Measurements from ENCODE around the gene PPP1R9A.

PPP1R9A gene

DNA sequence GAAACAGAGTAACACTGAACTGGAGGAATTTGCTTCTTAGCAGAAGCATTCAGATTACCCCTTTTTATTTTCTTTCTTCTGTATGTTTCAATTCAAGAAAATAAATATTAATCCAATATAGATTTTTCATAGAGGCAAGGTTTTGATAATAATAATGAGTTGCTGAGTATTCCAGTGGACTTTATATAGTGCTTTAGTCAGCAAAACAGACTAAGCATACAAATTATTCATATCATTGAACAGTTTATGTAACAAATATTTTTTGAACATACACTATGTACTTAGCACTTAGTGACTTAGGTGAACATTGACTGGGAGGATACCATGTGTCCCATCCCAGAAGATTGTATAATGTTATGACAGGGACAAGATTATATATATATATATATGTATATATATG is 32.0 kb downstream of the PPP1R9A start:
- no peak overlapping the region for H3K4me3 ChIP-seq (ENCODE audit: low read length)
- TF ChIP-seq ZNF274 (IDR thresholded peaks at IDR 0.05; ENCODE audit: low read depth, low read length) = no peak

GRCh38 chr7:94940241-94940640 is 32.8 kb downstream of the PPP1R9A start:
- no peak for TF ChIP-seq ZNF274 (IDR thresholded peaks at IDR 0.05; ENCODE audit: low read depth, low read length)

DNA sequence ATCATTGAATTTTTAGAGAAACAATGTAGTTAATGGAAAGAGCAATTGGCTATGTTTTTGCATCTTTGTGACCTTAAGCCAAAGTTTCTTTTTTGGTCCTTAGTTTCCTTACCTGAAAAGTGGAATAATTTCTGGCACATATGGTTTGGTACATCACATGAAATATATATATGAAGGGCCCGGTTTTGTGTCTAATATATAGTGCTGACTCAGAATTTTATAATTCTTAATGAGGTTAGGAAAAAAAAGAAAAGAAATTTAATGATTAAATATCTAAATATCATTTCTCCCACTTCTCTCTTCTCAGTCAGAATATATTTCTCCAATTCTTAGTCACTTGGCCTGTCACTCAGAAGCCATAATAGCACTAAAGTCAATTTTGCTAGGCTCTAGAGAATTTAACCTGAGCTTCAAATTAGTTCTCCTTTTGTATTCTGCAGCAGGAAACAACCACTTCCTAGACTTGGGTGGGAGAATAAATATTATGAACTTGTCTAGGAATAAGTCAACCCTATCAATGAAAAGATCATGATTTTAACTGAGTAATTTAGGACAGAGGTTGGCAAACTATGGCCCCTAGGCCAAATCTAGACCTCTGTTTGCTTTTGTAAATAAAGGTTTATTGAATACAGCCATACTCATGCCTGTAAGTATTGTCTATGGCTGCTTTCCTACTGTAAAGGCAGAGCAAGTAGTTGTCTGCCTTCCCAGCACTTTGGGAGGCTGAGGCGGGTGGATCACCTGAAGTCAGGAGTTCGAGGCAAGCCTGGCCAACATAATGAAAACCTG is 34.6 kb downstream of the PPP1R9A start:
- H3K4me3 ChIP-seq (ENCODE audit: low read length) = no peak overlapping the region
- no peak for TF ChIP-seq ZNF274 (IDR thresholded peaks at IDR 0.05; ENCODE audit: low read depth, low read length)

More at GRCh38 chr7:94940241-94940640, 32.8 kb downstream of the PPP1R9A start:
- H3K4me3 ChIP-seq (ENCODE audit: low read length) = no peak overlapping the region

DNA sequence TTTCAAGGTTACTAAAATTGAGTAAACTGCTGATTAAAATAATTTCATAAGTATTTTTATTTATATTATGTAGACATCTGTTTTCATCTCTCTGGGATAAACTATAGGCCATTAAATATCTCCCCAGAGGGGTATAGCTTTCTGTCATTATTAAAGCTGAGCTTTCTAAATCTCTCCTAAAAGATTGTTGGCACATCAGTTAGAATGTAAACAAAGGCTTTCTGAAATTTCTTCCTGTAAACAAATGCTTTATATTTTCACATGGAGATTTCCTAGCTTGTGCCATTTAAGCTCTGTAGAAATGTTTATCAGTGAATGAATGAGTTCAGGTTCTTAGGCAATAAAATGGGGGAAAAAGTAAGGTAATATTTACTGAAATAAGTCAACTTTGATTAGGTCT is 35.7 kb downstream of the PPP1R9A start:
- no peak for TF ChIP-seq ZNF274 (IDR thresholded peaks at IDR 0.05; ENCODE audit: low read depth, low read length)
- no peak overlapping the region for H3K4me3 ChIP-seq (ENCODE audit: low read length)

- TF ChIP-seq ZNF274 (IDR thresholded peaks at IDR 0.05; ENCODE audit: low read depth, low read length) = no peak
- no peak overlapping the region for H3K4me3 ChIP-seq (ENCODE audit: low read length)
Measured at GRCh38 chr7:94949532-94949931, 42.1 kb downstream of the PPP1R9A start.

DNA sequence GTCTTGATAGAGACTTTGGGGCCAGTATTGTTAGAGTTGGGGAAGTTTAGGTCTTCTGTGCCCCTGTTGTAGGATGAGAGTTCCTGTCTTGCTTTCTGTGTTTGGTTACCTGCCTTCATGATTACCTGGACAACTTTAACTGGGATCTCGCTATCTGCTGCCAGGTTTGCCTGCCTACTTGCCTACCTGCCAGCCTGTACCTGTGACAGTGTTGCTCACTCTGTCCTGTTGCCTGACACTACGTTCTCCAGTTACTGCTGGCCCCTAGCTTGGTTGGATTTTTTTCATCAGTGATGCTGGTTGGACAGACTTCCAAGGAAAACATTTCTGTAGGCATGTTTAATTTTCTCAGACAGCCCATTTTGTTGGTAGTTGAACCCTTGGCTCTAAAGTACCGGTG is 48.4 kb downstream of the PPP1R9A start:
- no peak overlapping the region for H3K4me3 ChIP-seq (ENCODE audit: low read length)
- TF ChIP-seq ZNF274 (IDR thresholded peaks at IDR 0.05; ENCODE audit: low read depth, low read length) = no peak

DNA sequence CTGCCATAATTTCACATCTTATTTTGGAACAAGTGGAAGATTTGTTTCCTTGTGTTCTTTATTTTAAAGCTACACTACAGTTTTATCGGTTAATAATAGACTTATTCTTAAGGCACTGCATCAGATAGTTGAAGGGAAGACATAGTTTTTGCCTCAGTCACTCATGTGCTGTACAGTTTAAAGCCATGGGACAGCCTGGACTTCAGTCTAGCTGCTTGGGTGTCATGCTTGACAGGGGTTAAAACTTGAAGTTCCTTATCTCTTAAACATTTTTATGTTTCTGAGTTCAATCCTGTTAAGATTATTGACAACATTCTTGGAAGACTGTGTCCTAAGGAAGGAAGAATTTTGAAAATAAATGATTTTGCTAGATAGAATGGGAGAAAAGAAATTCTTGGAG is 49.7 kb downstream of the PPP1R9A start:
- TF ChIP-seq ZNF274 (IDR thresholded peaks at IDR 0.05; ENCODE audit: low read depth, low read length) = no peak
- H3K4me3 ChIP-seq (ENCODE audit: low read length) = no peak overlapping the region

GRCh38 chr7:94962661-94963060 is 55.3 kb downstream of the PPP1R9A start:
- H3K4me3 ChIP-seq (ENCODE audit: low read length) = no peak overlapping the region
- no peak for TF ChIP-seq ZNF274 (IDR thresholded peaks at IDR 0.05; ENCODE audit: low read depth, low read length)

- no peak overlapping the region for H3K4me3 ChIP-seq (ENCODE audit: low read length)
- no peak for TF ChIP-seq ZNF274 (IDR thresholded peaks at IDR 0.05; ENCODE audit: low read depth, low read length)
Measured at GRCh38 chr7:94969434-94970084, 62.2 kb downstream of the PPP1R9A start.

GRCh38 chr7:94970085-94970576 is 62.7 kb downstream of the PPP1R9A start:
- H3K4me3 ChIP-seq (ENCODE audit: low read length) = no peak overlapping the region
- TF ChIP-seq ZNF274 (IDR thresholded peaks at IDR 0.05; ENCODE audit: low read depth, low read length) = no peak

DNA sequence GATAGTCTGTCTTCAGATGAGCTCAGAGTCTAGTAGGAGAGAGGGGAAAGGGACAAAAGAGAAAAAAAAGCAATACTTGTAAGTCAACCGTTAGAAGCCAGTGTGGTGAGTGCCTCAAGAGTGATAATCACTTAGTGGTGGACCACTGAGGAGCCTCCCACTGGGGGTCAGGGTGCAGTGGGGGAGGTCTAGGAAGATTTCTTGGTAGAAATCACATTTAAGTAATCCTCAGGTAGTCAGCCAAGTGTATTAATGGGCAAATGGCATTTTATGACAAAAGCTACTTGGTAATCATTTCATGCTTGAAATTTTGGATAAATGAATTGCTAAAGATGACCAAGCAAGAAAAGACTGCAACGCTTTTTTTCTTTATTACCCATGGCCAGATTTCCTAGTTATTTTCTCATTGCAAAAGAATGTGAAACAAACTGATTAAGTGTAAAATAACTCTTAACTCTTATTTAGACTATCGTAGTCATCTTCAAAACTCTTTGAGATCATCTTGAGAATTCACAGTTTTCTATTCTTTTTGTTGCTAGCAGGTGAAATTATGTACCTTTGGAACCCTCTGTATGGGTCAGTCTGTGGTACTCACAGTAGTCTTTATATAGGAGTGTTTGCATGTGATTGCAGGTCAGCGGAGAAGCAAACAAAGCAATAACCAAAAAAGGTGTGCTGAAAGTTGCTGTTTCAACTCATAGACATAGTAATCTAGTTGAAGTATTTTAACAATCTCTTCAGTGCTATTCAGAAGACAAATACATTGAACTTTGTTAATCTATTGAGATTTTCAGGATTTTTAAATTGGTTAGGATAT is 63.9 kb downstream of the PPP1R9A start:
- TF ChIP-seq ZNF274 (IDR thresholded peaks at IDR 0.05; ENCODE audit: low read depth, low read length) = no peak

DNA sequence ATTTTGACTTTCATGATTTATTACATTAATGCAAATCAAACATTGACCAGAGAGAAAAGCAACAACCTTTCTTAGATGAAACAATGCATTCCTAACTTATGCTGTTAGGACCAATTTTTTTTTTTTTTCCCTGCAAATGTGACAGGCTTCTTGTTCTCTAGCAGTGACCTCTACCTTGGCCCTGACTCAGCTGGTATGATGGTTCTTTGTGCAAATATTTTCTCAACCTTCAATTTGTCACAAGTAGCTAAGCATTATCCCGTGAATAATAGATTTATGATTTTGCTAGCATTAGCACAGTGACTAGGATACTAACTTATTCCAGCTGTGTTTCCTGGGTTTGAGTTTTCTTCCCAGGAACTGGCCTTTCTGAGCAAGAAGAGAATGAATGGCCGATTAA is 64.9 kb downstream of the PPP1R9A start:
- H3K4me3 ChIP-seq (ENCODE audit: low read length) = no peak overlapping the region
- TF ChIP-seq ZNF274 (IDR thresholded peaks at IDR 0.05; ENCODE audit: low read depth, low read length) = no peak

More for the DNA sequence above, 63.9 kb downstream of the PPP1R9A start:
- no peak overlapping the region for H3K4me3 ChIP-seq (ENCODE audit: low read length)

- no peak overlapping the region for H3K4me3 ChIP-seq (ENCODE audit: low read length)
- TF ChIP-seq ZNF274 (IDR thresholded peaks at IDR 0.05; ENCODE audit: low read depth, low read length) = no peak
Measured at GRCh38 chr7:94973844-94974243, 66.5 kb downstream of the PPP1R9A start.

- no peak overlapping the region for H3K4me3 ChIP-seq (ENCODE audit: low read length)
- no peak for TF ChIP-seq ZNF274 (IDR thresholded peaks at IDR 0.05; ENCODE audit: low read depth, low read length)
Measured at GRCh38 chr7:94974423-94974822, 67.0 kb downstream of the PPP1R9A start.

Measured in GM08714 (cell line).